ENCODE results near the gene PLEK. TPM values are rescaled to one million over a fixed set of nuclear protein-coding genes. Genes with fewer than 3 reads are reported as not detected.

PLEK gene
- total and polyA plus RNA-seq, 2 donors (not counting 3 experiments of a cell fraction or from before 2014, with no cell fraction given): 0.03 to 0.11 TPM

GRCh38 chr2:68435615-68436014 is 70.5 kb downstream of the PLEK start:
- dilution Hi-C loops (cut with MboI; ENCODE audit: extremely low pct_ligation_motif_present, low sequenced_read_pairs): no loop called here
- Histone ChIP-seq H3K79me2 (ENCODE audit: control insufficient read depth, insufficient read depth, low read length) (no peaks in the 10 kb centered on the region), H4K20me1 (replicated peaks; ENCODE audit: control insufficient read depth, extremely low read depth, insufficient read depth, low read length) (no peaks in the 10 kb centered on the region), H3K4me2 (ENCODE audit: insufficient read depth, low read length) (no peak overlapping the region), H3K4me3 (replicated peaks in 1 of 3; ENCODE audit: insufficient read depth in 1 of 3, low read depth in 1 of 3, low read length in 3 of 3) (no peak overlapping the region), H3K4me1 (ENCODE audit: control insufficient read depth, extremely low read depth, insufficient read depth, low read length) (no peaks in the 10 kb centered on the region), H3K9me1 (replicated peaks; ENCODE audit: control insufficient read depth, extremely low read depth, insufficient read depth, low read length) (no peaks in the 10 kb centered on the region), H3K27ac (ENCODE audit: insufficient read depth, low read depth, low read length) (no peak overlapping the region), H2AFZ (ENCODE audit: low read depth, low read length) (no peak overlapping the region), H3K36me3 (ENCODE audit: control insufficient read depth in 2 of 2, extremely low read depth in 1 of 2, insufficient read depth in 2 of 2, low read length in 2 of 2) (no peaks in the 10 kb centered on the region), H3K27me3 (ENCODE audit: control insufficient read depth in 2 of 2, insufficient read depth in 2 of 2, low read length in 2 of 2) (peaks cover 5 to 8% of the 10 kb centered on the region in 2 experiments), H3K9ac (replicated peaks; ENCODE audit: extremely low read depth, insufficient read depth, low read length) (no peak overlapping the region), H3K9me3 (replicated peaks; ENCODE audit: control insufficient read depth, insufficient read depth, low read length) (no peaks in the 10 kb centered on the region)
- TF ChIP-seq POLR2A (IDR thresholded peaks at IDR 0.05; ENCODE audit: low read depth, low read length): no peak
- TF ChIP-seq FOS (IDR thresholded peaks at IDR 0.05; ENCODE audit: borderline replicate concordance, insufficient read depth, low read length): no peak
- no peak for TF ChIP-seq JUN (IDR thresholded peaks at IDR 0.05; ENCODE audit: borderline replicate concordance, insufficient read depth, insufficient read length, low read depth)
- TF ChIP-seq EZH2 (IDR thresholded peaks at IDR 0.05; ENCODE audit: borderline replicate concordance, low read depth, low read length, severe bottlenecking): no peak
- TF ChIP-seq, protein P1, sequence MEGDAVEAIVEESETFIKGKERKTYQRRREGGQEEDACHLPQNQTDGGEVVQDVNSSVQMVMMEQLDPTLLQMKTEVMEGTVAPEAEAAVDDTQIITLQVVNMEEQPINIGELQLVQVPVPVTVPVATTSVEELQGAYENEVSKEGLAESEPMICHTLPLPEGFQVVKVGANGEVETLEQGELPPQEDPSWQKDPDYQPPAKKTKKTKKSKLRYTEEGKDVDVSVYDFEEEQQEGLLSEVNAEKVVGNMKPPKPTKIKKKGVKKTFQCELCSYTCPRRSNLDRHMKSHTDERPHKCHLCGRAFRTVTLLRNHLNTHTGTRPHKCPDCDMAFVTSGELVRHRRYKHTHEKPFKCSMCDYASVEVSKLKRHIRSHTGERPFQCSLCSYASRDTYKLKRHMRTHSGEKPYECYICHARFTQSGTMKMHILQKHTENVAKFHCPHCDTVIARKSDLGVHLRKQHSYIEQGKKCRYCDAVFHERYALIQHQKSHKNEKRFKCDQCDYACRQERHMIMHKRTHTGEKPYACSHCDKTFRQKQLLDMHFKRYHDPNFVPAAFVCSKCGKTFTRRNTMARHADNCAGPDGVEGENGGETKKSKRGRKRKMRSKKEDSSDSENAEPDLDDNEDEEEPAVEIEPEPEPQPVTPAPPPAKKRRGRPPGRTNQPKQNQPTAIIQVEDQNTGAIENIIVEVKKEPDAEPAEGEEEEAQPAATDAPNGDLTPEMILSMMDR (IDR thresholded peaks at IDR 0.05; ENCODE audit: extremely low read depth in 1 of 2, insufficient read depth in 1 of 2, low read depth in 1 of 2, low read length in 2 of 2): no peak
- no peak for TF ChIP-seq POLR2AphosphoS5 (IDR thresholded peaks at IDR 0.05; ENCODE audit: insufficient read depth, low read depth, low read length)
- no peak for TF ChIP-seq MYC (IDR thresholded peaks at IDR 0.05; ENCODE audit: low read depth, low read length)
- TF ChIP-seq, protein P2, sequence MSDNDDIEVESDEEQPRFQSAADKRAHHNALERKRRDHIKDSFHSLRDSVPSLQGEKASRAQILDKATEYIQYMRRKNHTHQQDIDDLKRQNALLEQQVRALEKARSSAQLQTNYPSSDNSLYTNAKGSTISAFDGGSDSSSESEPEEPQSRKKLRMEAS (IDR thresholded peaks at IDR 0.05; ENCODE audit: insufficient read depth, insufficient read length): no peak
- no peak for TF ChIP-seq GATA2 (IDR thresholded peaks at IDR 0.05; ENCODE audit: insufficient read depth, insufficient read length, low read depth, low read length)
- intact Hi-C loops (cut with micrococcal nuclease): no loop called here
- ChIA-PET CTCF (no interaction called here), POLR2A (no interaction called here)
- BruUV-seq (replicated peaks): no TSS peak
- DNase-seq (ENCODE audit: low read depth, low spot score) (no peak), FAIRE-seq (no peak)
